ENCODE results near the gene SLC25A44. TPM values are rescaled to one million over a fixed set of nuclear protein-coding genes. Genes with fewer than 3 reads are reported as not detected.
A peak's percentile ranks its signal among the peaks of the same experiment; 100 is the strongest.

SLC25A44 gene
- total RNA-seq, 1 donor from 2014 or later, result 67.6 TPM

GRCh38 chr1:156154317-156154749 is 39.6 kb upstream of the SLC25A44 start:
- intact Hi-C loops (cut with micrococcal nuclease), result no loop called here
- peaks cover 71% of the 10 kb centered on the region for H3K4me1 Mint-ChIP-seq (ENCODE audit: low read depth)
- no peak for DNase-seq (ENCODE audit: low spot score)

GRCh38 chr1:156155756-156156510 is 38.0 kb upstream of the SLC25A44 start:
- H3K27ac Mint-ChIP-seq, result peak overlapping the region; percentile 69
- H3K9me3 Mint-ChIP-seq, result no peaks in the 10 kb centered on the region
- H3K4me1 Mint-ChIP-seq (ENCODE audit: low read depth), result peaks cover 75% of the 10 kb centered on the region
- no peak for DNase-seq (ENCODE audit: low spot score)
- intact Hi-C loops (cut with micrococcal nuclease), result no loop called here
- peaks cover 1% of the 10 kb centered on the region for H3K27me3 Mint-ChIP-seq (ENCODE audit: insufficient read depth)
- no peaks in the 10 kb centered on the region for H3K36me3 Mint-ChIP-seq (ENCODE audit: low read depth)
- H3K4me3 Mint-ChIP-seq, result peak overlapping the region; percentile 52

More at GRCh38 chr1:156154317-156154749, 39.6 kb upstream of the SLC25A44 start:
- Mint-ChIP-seq H3K27me3 (ENCODE audit: insufficient read depth) (no peaks in the 10 kb centered on the region), H3K36me3 (ENCODE audit: low read depth) (no peaks in the 10 kb centered on the region), H3K9me3 (no peaks in the 10 kb centered on the region), H3K4me3 (peak overlapping the region; percentile 63), H3K27ac (peak overlapping the region; percentile 13)

GRCh38 chr1:156157506-156157905 is 36.4 kb upstream of the SLC25A44 start:
- Mint-ChIP-seq H3K27me3 (ENCODE audit: insufficient read depth) (peaks cover 3% of the 10 kb centered on the region), H3K27ac (no peak overlapping the region), H3K9me3 (no peaks in the 10 kb centered on the region), H3K4me3 (no peak overlapping the region), H3K4me1 (ENCODE audit: low read depth) (peaks cover 75% of the 10 kb centered on the region), H3K36me3 (ENCODE audit: low read depth) (peaks cover 3% of the 10 kb centered on the region)
- intact Hi-C loops (cut with micrococcal nuclease), result no loop called here
- no peak for DNase-seq (ENCODE audit: low spot score)

GRCh38 chr1:156157966-156158365 is 35.9 kb upstream of the SLC25A44 start:
- H3K4me3 Mint-ChIP-seq, result no peak overlapping the region
- DNase-seq (ENCODE audit: low spot score), result no peak
- intact Hi-C loops (cut with micrococcal nuclease), result no loop called here
- H3K9me3 Mint-ChIP-seq, result no peaks in the 10 kb centered on the region
- H3K36me3 Mint-ChIP-seq (ENCODE audit: low read depth), result peaks cover 3% of the 10 kb centered on the region
- H3K27me3 Mint-ChIP-seq (ENCODE audit: insufficient read depth), result peaks cover 3% of the 10 kb centered on the region
- H3K4me1 Mint-ChIP-seq (ENCODE audit: low read depth), result peaks cover 70% of the 10 kb centered on the region
- H3K27ac Mint-ChIP-seq, result no peak overlapping the region

- DNase-seq (ENCODE audit: low spot score), result no peak
- intact Hi-C loops (cut with micrococcal nuclease), result loop anchor here (2.0 kb wide), 1 partner anchor 33 kb away; no protein-coding TSS in a partner anchor
- peaks cover 57% of the 10 kb centered on the region for H3K4me1 Mint-ChIP-seq (ENCODE audit: low read depth)
- H3K9me3 Mint-ChIP-seq, result peaks cover 3% of the 10 kb centered on the region
- peak overlapping the region; percentile 66 for H3K4me3 Mint-ChIP-seq
- peaks cover 9% of the 10 kb centered on the region for H3K36me3 Mint-ChIP-seq (ENCODE audit: low read depth)
- H3K27ac Mint-ChIP-seq, result peak overlapping the region; percentile 67
- peaks cover 3% of the 10 kb centered on the region for H3K27me3 Mint-ChIP-seq (ENCODE audit: insufficient read depth)
These were observed 33.7 kb upstream of the SLC25A44 start for GRCh38 chr1:156160000-156160742.

GRCh38 chr1:156160743-156161171 is 33.1 kb upstream of the SLC25A44 start:
- peak overlapping the region; percentile 66 for H3K4me3 Mint-ChIP-seq
- H3K9me3 Mint-ChIP-seq, result peaks cover 8% of the 10 kb centered on the region
- peaks cover 3% of the 10 kb centered on the region for H3K27me3 Mint-ChIP-seq (ENCODE audit: insufficient read depth)
- peak; percentile 52 for DNase-seq (ENCODE audit: low spot score)
- peak overlapping the region; percentile 45 for H3K27ac Mint-ChIP-seq
- intact Hi-C loops (cut with micrococcal nuclease), result loop anchor here (1.0 to 2.0 kb wide), 2 partner anchors 32 to 65 kb away; no protein-coding TSS in a partner anchor
- H3K4me1 Mint-ChIP-seq (ENCODE audit: low read depth), result peaks cover 54% of the 10 kb centered on the region
- H3K36me3 Mint-ChIP-seq (ENCODE audit: low read depth), result peaks cover 11% of the 10 kb centered on the region

GRCh38 chr1:156162430-156163037 is 31.4 kb upstream of the SLC25A44 start:
- intact Hi-C loops (cut with micrococcal nuclease), result no loop called here
- H3K4me3 Mint-ChIP-seq, result no peak overlapping the region
- H3K9me3 Mint-ChIP-seq, result peaks cover 8% of the 10 kb centered on the region
- H3K36me3 Mint-ChIP-seq (ENCODE audit: low read depth), result peaks cover 11% of the 10 kb centered on the region
- no peak overlapping the region for H3K27ac Mint-ChIP-seq
- peaks cover 3% of the 10 kb centered on the region for H3K27me3 Mint-ChIP-seq (ENCODE audit: insufficient read depth)
- peaks cover 45% of the 10 kb centered on the region for H3K4me1 Mint-ChIP-seq (ENCODE audit: low read depth)
- DNase-seq (ENCODE audit: low spot score), result no peak

- intact Hi-C loops (cut with micrococcal nuclease), result no loop called here
- Mint-ChIP-seq H3K9me3 (peaks cover 8% of the 10 kb centered on the region), H3K27me3 (ENCODE audit: insufficient read depth) (peaks cover 3% of the 10 kb centered on the region), H3K4me1 (ENCODE audit: low read depth) (peaks cover 36% of the 10 kb centered on the region), H3K27ac (no peak overlapping the region), H3K36me3 (ENCODE audit: low read depth) (peaks cover 11% of the 10 kb centered on the region), H3K4me3 (no peak overlapping the region)
- no peak for DNase-seq (ENCODE audit: low spot score)
These were observed 30.2 kb upstream of the SLC25A44 start for GRCh38 chr1:156163712-156164111.

- H3K4me3 Mint-ChIP-seq, result no peak overlapping the region
- DNase-seq (ENCODE audit: low spot score), result no peak
- H3K27me3 Mint-ChIP-seq (ENCODE audit: insufficient read depth), result peaks cover 3% of the 10 kb centered on the region
- peaks cover 8% of the 10 kb centered on the region for H3K9me3 Mint-ChIP-seq
- no peak overlapping the region for H3K27ac Mint-ChIP-seq
- H3K36me3 Mint-ChIP-seq (ENCODE audit: low read depth), result peaks cover 11% of the 10 kb centered on the region
- intact Hi-C loops (cut with micrococcal nuclease), result no loop called here
- peaks cover 30% of the 10 kb centered on the region for H3K4me1 Mint-ChIP-seq (ENCODE audit: low read depth)
These were observed 29.6 kb upstream of the SLC25A44 start for GRCh38 chr1:156164125-156164831.

GRCh38 chr1:156165083-156165482 is 28.8 kb upstream of the SLC25A44 start:
- H3K9me3 Mint-ChIP-seq, result peaks cover 8% of the 10 kb centered on the region
- H3K4me1 Mint-ChIP-seq (ENCODE audit: low read depth), result peaks cover 22% of the 10 kb centered on the region
- peaks cover 1% of the 10 kb centered on the region for H3K27me3 Mint-ChIP-seq (ENCODE audit: insufficient read depth)
- H3K27ac Mint-ChIP-seq, result peak overlapping the region; percentile 7
- intact Hi-C loops (cut with micrococcal nuclease), result no loop called here
- DNase-seq (ENCODE audit: low spot score), result no peak
- peaks cover 11% of the 10 kb centered on the region for H3K36me3 Mint-ChIP-seq (ENCODE audit: low read depth)
- no peak overlapping the region for H3K4me3 Mint-ChIP-seq

GRCh38 chr1:156167536-156167935 is 26.4 kb upstream of the SLC25A44 start:
- no peak for DNase-seq (ENCODE audit: low spot score)

GRCh38 chr1:156172696-156173470 is 21.0 kb upstream of the SLC25A44 start:
- Mint-ChIP-seq H3K4me1 (ENCODE audit: low read depth) (peaks cover 14% of the 10 kb centered on the region), H3K9me3 (no peaks in the 10 kb centered on the region), H3K27ac (peak overlapping the region; percentile 45), H3K27me3 (ENCODE audit: insufficient read depth) (no peaks in the 10 kb centered on the region), H3K36me3 (ENCODE audit: low read depth) (peaks cover 2% of the 10 kb centered on the region), H3K4me3 (no peak overlapping the region)
- intact Hi-C loops (cut with micrococcal nuclease), result no loop called here
- no peak for DNase-seq (ENCODE audit: low spot score)

More at GRCh38 chr1:156167536-156167935, 26.4 kb upstream of the SLC25A44 start:
- Mint-ChIP-seq H3K36me3 (ENCODE audit: low read depth) (peaks cover 8% of the 10 kb centered on the region), H3K27ac (no peak overlapping the region), H3K4me1 (ENCODE audit: low read depth) (peaks cover 7% of the 10 kb centered on the region), H3K9me3 (peaks cover 8% of the 10 kb centered on the region), H3K4me3 (no peak overlapping the region), H3K27me3 (ENCODE audit: insufficient read depth) (no peaks in the 10 kb centered on the region)
- intact Hi-C loops (cut with micrococcal nuclease), result no loop called here

All from activated T-helper 1 cell treated with anti-CD3 and anti-CD28 coated beads, Interleukin-12 subunit alpha, Interleukin-12 subunit beta, Interleukin-2, Interleukin-4 antibody, amounts not matched to agents 30 ng/mL and 10 ng/mL and 1 ng/mL, durations not matched to agents 14 hours and 24 hours and 36 hours (primary cell).